Spleen (tissue), 13 donors: ENCODE measurements around the gene DACT1. TPM values are rescaled to one million over a fixed set of nuclear protein-coding genes. Genes with fewer than 3 reads are reported as not detected.
"Not testable (repeated sequence)": the region's sequence is repeated elsewhere in the genome, so short reads cannot be mapped to it uniquely, and the experiment has no call there.

ENCODE experiments used
- DNase-seq: peaks from one replicate; pipeline ENCODE4 v3.0.0-alpha.2; 2020
- H3K27ac ChIP-seq, 8 donors: fragments of 200-600 bp; sonication (generic) in 7 of 8; 1 replicate in 4 of 8; 2 replicates in 4 of 8; pipeline versions ENCODE4 v1.5.0 to v1.8.0; 2016 to 2021; ENCODE audit warnings: inconsistent platforms in 4 of 8, mild to moderate bottlenecking in 4 of 8, moderate library complexity in 1 of 8
- H3K27me3 ChIP-seq, 7 donors: fragments of 200-600 bp; sonication (generic) in 6 of 7; replicated peaks in 1 of 7; 1 replicate in 4 of 7; 2 replicates in 3 of 7; pipeline versions ENCODE4 v1.5.0 to v1.8.0; 2016 to 2021; ENCODE audit warnings: inconsistent platforms in 3 of 7, mild to moderate bottlenecking in 1 of 7
- H3K36me3 ChIP-seq, 6 donors: fragments of 200-600 bp; sonication (generic) in 5 of 6; 1 replicate in 4 of 6; 2 replicates in 2 of 6; pipeline versions ENCODE4 v1.5.0 to v1.8.0; 2016 to 2021; ENCODE audit warnings: inconsistent platforms in 2 of 6
- H3K4me1 ChIP-seq, 6 donors: fragments of 200-600 bp; sonication (generic) in 5 of 6; 1 replicate in 3 of 6; 2 replicates in 3 of 6; pipeline versions ENCODE4 v1.5.0 to v1.8.0; 2016 to 2021; ENCODE audit warnings: inconsistent platforms in 3 of 6
- H3K4me3 ChIP-seq, 8 donors: fragments of 200-600 bp; sonication (generic) in 7 of 8; 1 replicate in 4 of 8; 2 replicates in 4 of 8; pipeline versions ENCODE4 v1.5.0 to v1.8.0; 2016 to 2021; ENCODE audit warnings: inconsistent platforms in 4 of 8, mild to moderate bottlenecking in 4 of 8, moderate library complexity in 2 of 8
- H3K9me3 ChIP-seq, 8 donors: fragments of 200-600 bp; sonication (generic) in 7 of 8; 1 replicate in 4 of 8; 2 replicates in 4 of 8; pipeline versions ENCODE4 v1.5.0 to v1.8.0; 2016 to 2021; ENCODE audit warnings: inconsistent platforms in 4 of 8
- POLR2A ChIP-seq, 3 donors: fragments of 450-650 bp; IDR thresholded peaks; one replicate each; pipeline ENCODE4 v1.5.1; 2017; ENCODE audit warnings: antibody characterized with exemption in 3 of 3, mild to moderate bottlenecking in 1 of 3
- POLR2AphosphoS5 ChIP-seq, 3 donors: sonication (generic); formaldehyde crosslinking; IDR thresholded peaks; one replicate each; pipeline ENCODE4 v1.5.1; 2017; ENCODE audit warnings: antibody characterized with exemption in 3 of 3
- WGBS, 5 donors: extraction: QIAGEN DNeasy Blood & Tissue Kit in 3 of 5; methylation state at CpG; one replicate each; pipeline versions ENCODE4 v1.1.5 to v1.1.7; 2013 to 2018; 5-methylcytosine and 5-hydroxymethylcytosine counted together
- intact Hi-C: fragments of 100-400 bp; cut with DNase I; formaldehyde crosslinking; loops from one replicate; pipeline ENCODE4 v1.15.0; 2023; ENCODE audit warnings: low total_unique reads
- long read RNA-seq, 2 donors: transcript quantifications; one replicate each; lab custom pipeline, GENCODE V29; 2026
- polyA plus RNA-seq, 3 donors: library from polyadenylated mRNA; stranded (reverse); fragments of 200-250 nt; gene quantifications; one replicate each; pipeline ENCODE4 v1.2.1, GENCODE V29; 2013
- total RNA-seq, 7 donors: library from RNA; depleted of rRNA in 3 of 7; stranded (reverse); fragments of >200 nt in 3 of 7; fragmentation: NEBNext Ultra II Directional in 4 of 7; extraction: Animal tissue kit (Norgen Biotek cat#: 25700) in 4 of 7; gene quantifications; one replicate each; pipeline versions ENCODE4 v1.1.0 to v1.2.1, GENCODE V29; 2016 to 2021
- TF ChIP-seq, protein P1 (sequence below), 11 experiments: fragments of 200-600 bp in 7 of 11; fragments of 450-650 bp in 4 of 11; sonication (generic) in 4 of 11; IDR thresholded peaks in 8 of 11; conservative IDR thresholded peaks in 3 of 11; 1 replicate in 7 of 11; 2 replicates in 4 of 11; pipeline versions ENCODE4 v1.4.0 to v1.8.0; 2016 to 2021; ENCODE audit warnings: antibody characterized with exemption in 11 of 11, inconsistent platforms in 4 of 11, mild to moderate bottlenecking in 1 of 11
- donor health status: healthy with polysubstance abuse.
- donor health status: DM: no; HTN: no; CAD: no; lungs with moderate emphysema.
- donor health status: DM: no; HTN: no; CAD: no.
- donor health status: Bipolar disorder and iron deficiency.
- donor health status: healthy.
- donor health status: DM: no; HTN: no; CAD: no.
- donor health status: DM: yes; HTN: yes; CAD: no.

DACT1 gene, protein sequence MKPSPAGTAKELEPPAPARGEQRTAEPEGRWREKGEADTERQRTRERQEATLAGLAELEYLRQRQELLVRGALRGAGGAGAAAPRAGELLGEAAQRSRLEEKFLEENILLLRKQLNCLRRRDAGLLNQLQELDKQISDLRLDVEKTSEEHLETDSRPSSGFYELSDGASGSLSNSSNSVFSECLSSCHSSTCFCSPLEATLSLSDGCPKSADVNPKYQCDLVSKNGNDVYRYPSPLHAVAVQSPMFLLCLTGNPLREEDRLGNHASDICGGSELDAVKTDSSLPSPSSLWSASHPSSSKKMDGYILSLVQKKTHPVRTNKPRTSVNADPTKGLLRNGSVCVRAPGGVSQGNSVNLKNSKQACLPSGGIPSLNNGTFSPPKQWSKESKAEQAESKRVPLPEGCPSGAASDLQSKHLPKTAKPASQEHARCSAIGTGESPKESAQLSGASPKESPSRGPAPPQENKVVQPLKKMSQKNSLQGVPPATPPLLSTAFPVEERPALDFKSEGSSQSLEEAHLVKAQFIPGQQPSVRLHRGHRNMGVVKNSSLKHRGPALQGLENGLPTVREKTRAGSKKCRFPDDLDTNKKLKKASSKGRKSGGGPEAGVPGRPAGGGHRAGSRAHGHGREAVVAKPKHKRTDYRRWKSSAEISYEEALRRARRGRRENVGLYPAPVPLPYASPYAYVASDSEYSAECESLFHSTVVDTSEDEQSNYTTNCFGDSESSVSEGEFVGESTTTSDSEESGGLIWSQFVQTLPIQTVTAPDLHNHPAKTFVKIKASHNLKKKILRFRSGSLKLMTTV
- total RNA-seq (10 to 100 TPM in 4 of 7 donors, 1 to 10 TPM in 3; 4.6 to 23.4 (median 10.4) TPM), polyA plus RNA-seq (1 to 10 TPM; 1.3 to 2.6 (median 2.2) TPM)
- long read RNA-seq, donor 1, transcript DACT1-202 (4 exons, 3,734 nt) = major isoform, 6 of 11 reads
- long read RNA-seq, donor 1, transcript DACT1-201 (4 exons, 2,571 nt) = minor isoform, 5 of 11 reads
- long read RNA-seq, donor 1, partial matches to known transcripts = 0 of 11 reads
- long read RNA-seq, donor 1, other reads (novel, unspliced or antisense) = 0 of 11 reads
- long read RNA-seq, donor 2, partial matches to known transcripts = 0 of 5 reads
- long read RNA-seq, donor 2, other reads (novel, unspliced or antisense) = 0 of 5 reads

- H3K27me3 ChIP-seq = peaks cover 0 to 39% (median 5%) of the 10 kb centered on the region in 7 donors
- intact Hi-C loops = no loop called here
- DNase-seq = peak; percentile 91
- H3K4me1 ChIP-seq = peaks cover 3 to 61% (median 37%) of the 10 kb centered on the region in 6 donors
- H3K9me3 ChIP-seq = no peaks in the 10 kb centered on the region
- 0 to 2% (median 1%) methylated on average over 54 to 94 of the region's 94 CpGs for WGBS, 5 donors
- TF ChIP-seq, protein P1, sequence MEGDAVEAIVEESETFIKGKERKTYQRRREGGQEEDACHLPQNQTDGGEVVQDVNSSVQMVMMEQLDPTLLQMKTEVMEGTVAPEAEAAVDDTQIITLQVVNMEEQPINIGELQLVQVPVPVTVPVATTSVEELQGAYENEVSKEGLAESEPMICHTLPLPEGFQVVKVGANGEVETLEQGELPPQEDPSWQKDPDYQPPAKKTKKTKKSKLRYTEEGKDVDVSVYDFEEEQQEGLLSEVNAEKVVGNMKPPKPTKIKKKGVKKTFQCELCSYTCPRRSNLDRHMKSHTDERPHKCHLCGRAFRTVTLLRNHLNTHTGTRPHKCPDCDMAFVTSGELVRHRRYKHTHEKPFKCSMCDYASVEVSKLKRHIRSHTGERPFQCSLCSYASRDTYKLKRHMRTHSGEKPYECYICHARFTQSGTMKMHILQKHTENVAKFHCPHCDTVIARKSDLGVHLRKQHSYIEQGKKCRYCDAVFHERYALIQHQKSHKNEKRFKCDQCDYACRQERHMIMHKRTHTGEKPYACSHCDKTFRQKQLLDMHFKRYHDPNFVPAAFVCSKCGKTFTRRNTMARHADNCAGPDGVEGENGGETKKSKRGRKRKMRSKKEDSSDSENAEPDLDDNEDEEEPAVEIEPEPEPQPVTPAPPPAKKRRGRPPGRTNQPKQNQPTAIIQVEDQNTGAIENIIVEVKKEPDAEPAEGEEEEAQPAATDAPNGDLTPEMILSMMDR (IDR thresholded peaks at IDR 0.05 in 8 of 11, conservative IDR thresholded peaks at IDR 0.05 in 3 of 11) = peak in 1 of 11 experiments; percentile 24
- TF ChIP-seq POLR2AphosphoS5 (IDR thresholded peaks at IDR 0.05) (peak; percentile 59 to 83 (median 76)), POLR2A (IDR thresholded peaks at IDR 0.05) (no peak)
- peak within 1 kb of the TSS; percentile 48 to 88 (median 86) for H3K27ac ChIP-seq
- peaks cover 0 to 14% (median 0%) of the 10 kb centered on the region in 6 donors for H3K36me3 ChIP-seq
- peak within 1 kb of the TSS; percentile 55 to 76 (median 64) for H3K4me3 ChIP-seq
These were observed at the start of gene DACT1 for GRCh38 chr14:58637391-58638230. DACT1 (plus strand) TSS chr14:58637962; CDS start chr14:58638203, 241 bp downstream.

- intact Hi-C loops, H3K27ac ChIP-seq, H3K27me3 ChIP-seq, H3K9me3 ChIP-seq, DNase-seq, H3K4me3 ChIP-seq, H3K36me3 ChIP-seq, H3K4me1 ChIP-seq: not testable (repeated sequence)
- WGBS, 5 donors = 92 to 97% (median 95%) methylated on average over 16 to 18 of the region's 18 CpGs
These were observed 49.4 kb upstream of the DACT1 start for GRCh38 chr14:58588321-58588720.

- 72 to 97% (median 91%) methylated on average over 4 of the region's 4 CpGs for WGBS, 5 donors
- Histone ChIP-seq H3K4me3 (no peak overlapping the region), H3K4me1 (no peaks in the 10 kb centered on the region), H3K36me3 (no peaks in the 10 kb centered on the region), H3K27me3 (no peaks in the 10 kb centered on the region), H3K9me3 (no peaks in the 10 kb centered on the region), H3K27ac (no peak overlapping the region)
- intact Hi-C loops = no loop called here
- no peak for DNase-seq
- no peak for TF ChIP-seq POLR2AphosphoS5 (IDR thresholded peaks at IDR 0.05)
- TF ChIP-seq POLR2A (IDR thresholded peaks at IDR 0.05) = no peak
- TF ChIP-seq, protein P1 (IDR thresholded peaks at IDR 0.05 in 8 of 11, conservative IDR thresholded peaks at IDR 0.05 in 3 of 11) = no peak
These were observed 43.8 kb upstream of the DACT1 start for GRCh38 chr14:58593977-58594376.

DNA sequence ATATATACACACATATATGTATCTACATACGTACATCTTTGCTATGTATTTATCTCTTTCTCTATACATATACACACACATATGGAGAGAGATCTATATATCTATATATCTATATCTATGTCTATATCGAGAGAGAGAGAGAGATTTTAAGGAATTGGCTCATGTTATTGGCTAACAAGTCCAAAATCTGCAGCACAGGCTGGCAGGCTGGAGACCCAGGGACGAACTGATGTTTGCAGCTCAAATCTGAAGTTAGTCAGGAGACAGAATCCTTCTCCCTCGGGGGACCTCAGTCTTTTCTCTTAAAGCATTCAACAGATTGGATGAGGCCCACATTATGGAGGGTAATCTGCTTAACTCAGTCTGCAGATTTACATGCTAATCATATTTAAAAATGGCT, 40.7 kb upstream of the DACT1 start:
- no peaks in the 10 kb centered on the region for H3K9me3 ChIP-seq
- no peaks in the 10 kb centered on the region for H3K4me1 ChIP-seq
- TF ChIP-seq, protein P1 (IDR thresholded peaks at IDR 0.05 in 8 of 11, conservative IDR thresholded peaks at IDR 0.05 in 3 of 11) = no peak
- TF ChIP-seq POLR2AphosphoS5 (IDR thresholded peaks at IDR 0.05) = no peak
- no peak for TF ChIP-seq POLR2A (IDR thresholded peaks at IDR 0.05)
- intact Hi-C loops = no loop called here
- H3K36me3 ChIP-seq = no peaks in the 10 kb centered on the region
- no peak for DNase-seq
- no peak overlapping the region for H3K4me3 ChIP-seq
- 86 to 93% (median 89%) methylated on average over 4 of the region's 4 CpGs for WGBS, 5 donors
- H3K27ac ChIP-seq = no peak overlapping the region
- no peaks in the 10 kb centered on the region for H3K27me3 ChIP-seq
